ENCODE measurements around the gene APOBR. TPM values are rescaled to one million over a fixed set of nuclear protein-coding genes. Genes with fewer than 3 reads are reported as not detected.
"Not testable (repeated sequence)": the region's sequence is repeated elsewhere in the genome, so short reads cannot be mapped to it uniquely, and the experiment has no call there.

APOBR gene, protein sequence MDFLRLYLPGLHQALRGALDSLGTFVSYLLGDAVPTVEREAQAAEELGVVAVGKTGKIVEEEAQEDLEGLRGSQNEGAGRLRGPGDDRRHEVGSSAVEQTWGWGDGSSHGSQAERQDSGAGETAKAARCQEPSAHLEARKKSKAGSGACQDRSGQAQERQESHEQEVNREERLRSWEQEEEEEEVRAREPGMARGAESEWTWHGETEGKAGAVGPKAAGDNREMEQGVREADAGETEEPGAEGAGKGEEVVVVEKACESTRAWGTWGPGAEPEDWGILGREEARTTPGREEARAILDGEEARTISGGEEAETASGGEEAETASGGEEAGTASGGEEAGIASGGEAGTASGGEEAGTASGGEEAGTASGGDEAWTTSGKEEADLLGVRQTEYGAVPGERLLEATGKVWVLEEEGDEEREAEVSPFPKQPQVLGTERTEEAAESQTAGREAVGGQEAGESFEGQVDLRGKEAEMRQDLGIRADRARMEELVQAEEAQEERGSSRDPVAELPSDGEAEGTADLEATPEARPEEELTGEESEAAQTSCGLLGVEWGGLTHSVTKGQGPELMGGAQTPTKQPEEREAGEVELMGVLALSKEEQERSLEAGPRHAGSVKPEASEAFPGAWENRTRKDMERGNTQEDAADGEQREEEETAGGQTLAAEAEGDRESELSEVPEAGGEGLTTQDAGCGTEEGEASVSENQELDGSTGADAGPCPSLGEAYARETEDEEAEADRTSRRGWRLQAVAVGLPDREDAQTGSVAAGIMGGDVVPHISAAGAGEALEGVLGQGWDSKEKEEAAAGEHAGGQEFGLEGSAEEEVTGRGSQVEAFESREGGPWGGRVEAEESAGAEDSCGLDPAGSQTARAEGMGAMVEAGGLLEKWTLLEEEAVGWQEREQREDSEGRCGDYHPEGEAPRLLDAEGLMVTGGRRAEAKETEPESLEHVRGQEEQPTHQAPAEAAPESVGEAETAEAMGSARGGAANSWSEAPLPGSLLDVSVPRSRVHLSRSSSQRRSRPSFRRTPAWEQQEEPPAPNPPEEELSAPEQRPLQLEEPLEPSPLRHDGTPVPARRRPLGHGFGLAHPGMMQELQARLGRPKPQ
- 2.7 TPM for total RNA-seq

DNA sequence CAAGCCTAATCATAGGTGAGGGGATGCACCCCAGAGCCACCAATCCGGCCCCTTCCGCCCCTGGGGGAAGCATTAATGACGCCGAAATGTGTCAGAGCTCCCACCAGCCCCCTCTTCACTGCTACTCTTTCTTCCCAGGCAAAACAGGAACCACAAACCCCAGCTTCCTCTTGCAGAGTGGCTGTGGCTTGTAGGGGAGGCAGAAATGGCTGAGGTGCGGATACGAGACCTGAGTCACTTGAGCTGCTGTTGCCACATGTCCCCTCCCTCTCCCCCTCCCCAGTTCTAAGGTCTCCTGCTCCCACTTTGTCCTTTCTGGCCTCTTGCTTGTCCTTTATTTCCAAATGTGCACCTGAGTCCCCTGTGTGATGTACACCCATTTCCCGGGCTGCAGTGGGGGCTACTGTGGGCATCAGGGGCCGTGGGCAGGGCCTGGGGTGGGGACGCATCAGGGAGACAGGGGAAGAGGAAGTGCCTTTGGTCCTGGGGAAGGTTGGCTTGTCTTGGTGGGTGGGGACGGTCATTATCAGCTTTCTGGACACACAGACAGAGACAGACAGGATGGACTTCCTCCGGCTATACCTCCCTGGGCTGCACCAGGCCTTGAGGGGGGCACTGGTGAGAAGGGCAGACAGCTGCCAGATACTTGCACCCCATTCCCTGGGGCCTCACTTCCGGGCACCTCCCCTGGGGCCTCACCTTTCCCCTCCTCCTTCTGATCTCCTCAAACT is at the start of gene APOBR:
APOBR (plus strand) TSS at position 523 of the 731 bp plus-strand sequence; CDS start at position 562, 39 bp downstream.
- DNase-seq (ENCODE audit: low read depth in 2 of 3, low spot score in 2 of 3) = peak; percentile 77 to 97 (median 96)

DNA sequence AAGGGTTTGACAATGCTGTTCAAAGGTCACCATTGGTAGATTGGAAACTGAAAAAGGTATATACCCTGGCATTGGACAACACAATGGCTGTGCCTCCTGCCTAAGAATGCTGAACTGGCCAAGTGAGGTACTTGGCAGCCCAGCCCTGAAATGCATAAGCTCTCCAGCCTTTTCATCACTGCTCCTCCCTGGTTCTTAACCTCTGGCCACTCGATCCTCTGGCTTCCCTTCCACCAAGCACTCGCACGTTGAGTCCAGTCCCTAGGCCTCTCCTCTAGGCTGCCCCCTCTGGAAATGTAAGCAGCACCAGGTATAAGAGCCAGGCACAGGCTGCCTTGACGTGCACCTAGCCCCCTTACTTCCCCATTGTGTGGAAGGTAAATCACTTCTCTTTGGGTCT is 48.1 kb upstream of the APOBR start:
- DNase-seq (ENCODE audit: low read depth in 2 of 3, low spot score in 2 of 3) = not testable (repeated sequence)

DNA sequence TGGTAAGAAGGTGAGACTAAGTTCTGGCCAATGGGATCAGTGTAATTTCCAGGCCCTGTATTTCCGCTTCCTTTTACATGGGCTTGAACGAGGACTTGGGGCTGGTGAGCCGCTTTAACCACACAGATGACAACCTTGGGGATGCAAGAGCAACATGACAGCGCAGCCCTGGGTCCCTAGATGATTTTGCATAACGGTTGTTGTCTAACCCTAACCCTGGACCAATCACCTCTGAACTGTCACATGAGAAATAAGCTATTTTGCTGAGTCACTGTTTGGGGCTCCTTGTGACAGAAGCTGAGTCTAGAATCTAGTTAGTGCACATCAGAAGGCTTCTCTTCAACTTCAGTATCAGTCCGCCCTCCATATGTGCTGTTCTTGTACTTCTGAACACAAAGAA is 47.4 kb upstream of the APOBR start:
- not testable (repeated sequence) for DNase-seq (ENCODE audit: low read depth in 2 of 3, low spot score in 2 of 3)

DNA sequence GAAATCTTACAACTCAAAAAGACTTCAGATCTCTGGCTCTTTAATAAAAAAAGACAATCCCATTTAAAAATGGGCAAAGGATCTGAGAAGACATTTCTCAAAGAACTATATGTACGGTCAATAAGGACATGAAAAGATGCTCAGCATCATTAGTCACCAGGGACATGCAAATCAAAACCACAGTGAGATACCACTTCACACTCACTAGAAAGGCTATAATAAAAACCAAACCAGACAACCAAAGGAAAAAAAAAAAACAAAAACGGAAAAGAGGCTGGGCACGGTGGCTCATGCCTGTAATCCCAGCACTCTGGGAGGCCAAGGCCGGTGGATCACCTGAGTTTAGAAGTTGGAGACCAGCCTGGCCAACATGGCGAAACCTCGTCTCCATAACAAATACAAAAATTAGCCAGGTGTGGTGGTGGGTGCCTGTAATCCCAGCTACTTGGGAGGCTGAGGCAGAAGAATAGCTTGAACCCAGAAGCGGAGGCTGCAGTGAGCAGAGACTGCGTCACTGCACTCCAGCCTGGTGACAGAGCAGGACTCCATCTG is 20.7 kb upstream of the APOBR start:
- DNase-seq (ENCODE audit: low read depth in 2 of 3, low spot score in 2 of 3) = no peak

DNA sequence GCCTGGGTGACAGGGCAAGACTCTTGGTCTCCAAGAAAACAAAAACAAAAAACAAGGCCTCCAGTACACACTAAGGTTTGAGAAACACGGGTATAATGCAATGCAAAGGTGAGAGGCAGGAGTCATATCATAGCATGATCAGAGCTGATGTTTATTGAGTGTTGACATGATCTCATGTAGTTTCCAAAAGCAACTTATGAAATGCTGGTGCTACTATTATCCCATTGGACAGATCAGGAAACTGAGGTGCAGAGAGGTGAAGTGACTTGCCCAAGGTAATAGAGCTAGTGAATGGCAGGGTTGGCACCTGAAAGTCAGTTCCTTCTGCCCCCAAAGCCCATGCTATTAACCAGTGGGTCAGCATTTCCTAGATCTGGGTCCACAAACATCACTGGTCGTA is 19.2 kb upstream of the APOBR start:
- no peak for DNase-seq (ENCODE audit: low read depth in 2 of 3, low spot score in 2 of 3)

DNA sequence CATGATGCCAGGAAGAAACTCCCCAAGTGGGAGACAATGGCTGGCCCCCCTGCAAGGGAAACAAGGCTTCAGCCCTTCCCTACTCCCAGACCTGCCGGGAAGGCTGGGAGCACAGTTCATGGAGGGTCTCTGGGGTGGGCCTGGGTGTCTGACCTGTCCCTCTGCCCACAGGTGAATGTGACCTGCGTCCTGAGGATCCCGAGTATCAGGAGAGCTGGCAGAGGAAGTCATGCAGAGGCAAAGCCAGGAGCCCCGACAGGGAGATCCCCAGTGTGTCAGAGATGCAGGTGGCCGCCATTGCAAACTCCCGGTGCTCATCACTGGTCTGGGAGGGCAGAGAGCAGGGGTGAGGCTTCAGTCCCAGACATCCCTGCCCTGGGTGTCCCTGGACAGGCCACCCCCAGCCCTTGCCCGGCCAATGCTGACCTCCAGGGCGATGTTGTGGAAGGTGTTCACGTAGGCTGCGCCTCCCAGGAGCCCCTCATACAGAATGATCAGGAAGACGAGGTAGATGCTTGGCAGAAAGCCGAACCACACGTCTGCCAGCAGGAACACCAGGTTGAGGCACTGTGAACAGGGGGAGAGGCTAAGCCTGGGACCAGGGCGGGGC is 17.0 kb upstream of the APOBR start:
- no peak for DNase-seq (ENCODE audit: low read depth in 2 of 3, low spot score in 2 of 3)

DNA sequence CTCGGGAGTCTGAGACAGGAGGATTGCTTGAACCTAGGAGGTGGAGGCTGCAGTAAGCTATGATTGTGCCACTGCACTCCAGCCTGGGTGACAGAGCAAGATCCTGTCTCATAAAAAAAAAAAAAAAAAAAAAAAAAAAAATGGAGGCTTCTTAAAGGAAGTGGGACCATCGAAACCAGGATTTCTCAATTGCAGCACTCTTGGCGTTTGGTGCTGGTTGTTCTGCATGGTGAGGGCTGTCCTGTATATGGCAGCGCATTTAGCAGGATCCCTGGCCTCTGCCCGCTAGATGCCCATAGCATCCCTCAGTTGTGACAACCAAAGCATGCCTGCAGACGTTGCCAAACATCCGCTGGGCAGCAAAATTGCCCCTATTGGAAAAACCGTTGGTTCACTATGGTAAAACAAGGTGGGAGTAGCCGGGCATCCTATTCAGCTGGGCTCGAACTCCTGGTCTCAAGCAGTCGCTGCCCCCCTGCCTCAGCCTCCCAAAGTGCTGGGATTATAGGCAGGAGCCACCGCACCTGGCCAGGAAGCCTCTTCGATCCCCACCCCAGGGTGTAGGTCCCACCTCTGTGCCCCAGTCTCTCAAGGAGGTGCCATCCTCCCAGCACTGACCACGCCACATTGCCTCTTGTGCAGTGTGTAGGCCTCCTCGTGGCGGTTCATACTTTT is 15.8 kb upstream of the APOBR start:
- DNase-seq (ENCODE audit: low read depth in 2 of 3, low spot score in 2 of 3) = no peak

DNA sequence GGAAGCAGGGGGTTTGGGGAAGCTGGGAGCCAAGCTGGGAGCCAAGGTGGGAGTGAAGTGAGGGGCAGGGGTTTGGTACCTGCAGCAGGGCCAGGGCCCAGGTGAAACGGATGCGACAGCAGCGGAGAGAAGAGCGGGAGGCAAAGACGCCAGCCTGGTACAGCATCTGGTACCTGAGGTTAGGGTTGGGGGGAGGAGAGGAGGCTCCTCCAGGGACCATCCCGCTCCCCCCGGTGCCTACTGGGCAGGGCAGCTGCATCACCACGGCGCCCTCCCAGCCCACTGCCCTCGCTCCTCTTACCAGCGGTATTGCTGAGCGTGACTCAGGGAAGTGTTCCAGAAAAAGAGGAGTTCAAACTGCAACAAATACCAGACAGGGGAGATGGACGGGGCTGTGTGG is 12.4 kb upstream of the APOBR start:
- DNase-seq (ENCODE audit: low read depth in 2 of 3, low spot score in 2 of 3) = no peak

DNA sequence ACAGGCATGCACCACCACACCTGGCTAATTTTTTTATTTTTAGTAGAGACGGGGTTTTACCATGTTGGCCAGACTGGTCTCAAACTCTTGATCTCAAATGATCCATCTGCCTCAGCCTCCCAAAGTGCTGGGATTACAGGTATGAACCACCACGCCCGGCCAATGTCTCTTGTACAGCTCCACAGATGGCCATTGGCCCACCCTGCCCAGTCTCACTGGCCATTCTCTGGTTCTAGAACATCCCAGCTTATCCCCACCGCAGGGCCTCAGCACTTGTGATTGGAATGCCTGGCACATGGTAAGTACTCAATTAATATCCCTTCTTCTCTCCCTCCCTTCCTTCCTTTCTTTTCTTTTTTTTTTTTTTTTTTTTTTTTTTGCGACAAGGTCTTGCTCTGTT is 11.1 kb upstream of the APOBR start:
- not testable (repeated sequence) for DNase-seq (ENCODE audit: low read depth in 2 of 3, low spot score in 2 of 3)

DNA sequence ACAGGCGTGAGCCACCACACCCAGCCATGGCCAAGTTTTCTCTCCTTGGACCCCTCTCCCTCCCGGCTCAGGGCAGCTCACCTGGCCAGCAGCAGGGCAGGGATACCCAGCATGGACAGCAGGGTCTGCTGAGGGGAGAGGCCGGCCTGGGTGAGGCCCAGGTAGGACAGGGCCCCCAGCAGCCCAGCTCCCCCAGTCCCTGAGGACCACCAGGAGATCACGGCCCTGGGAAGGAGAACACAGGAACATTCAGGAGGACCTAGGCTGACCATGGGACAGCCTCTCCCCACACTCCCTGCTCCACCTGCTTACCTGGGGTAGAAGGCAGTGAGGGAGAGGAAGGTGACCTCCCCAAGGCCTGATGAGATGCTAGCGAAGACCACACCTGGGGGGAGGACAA is 8.2 kb upstream of the APOBR start:
- no peak for DNase-seq (ENCODE audit: low read depth in 2 of 3, low spot score in 2 of 3)

DNA sequence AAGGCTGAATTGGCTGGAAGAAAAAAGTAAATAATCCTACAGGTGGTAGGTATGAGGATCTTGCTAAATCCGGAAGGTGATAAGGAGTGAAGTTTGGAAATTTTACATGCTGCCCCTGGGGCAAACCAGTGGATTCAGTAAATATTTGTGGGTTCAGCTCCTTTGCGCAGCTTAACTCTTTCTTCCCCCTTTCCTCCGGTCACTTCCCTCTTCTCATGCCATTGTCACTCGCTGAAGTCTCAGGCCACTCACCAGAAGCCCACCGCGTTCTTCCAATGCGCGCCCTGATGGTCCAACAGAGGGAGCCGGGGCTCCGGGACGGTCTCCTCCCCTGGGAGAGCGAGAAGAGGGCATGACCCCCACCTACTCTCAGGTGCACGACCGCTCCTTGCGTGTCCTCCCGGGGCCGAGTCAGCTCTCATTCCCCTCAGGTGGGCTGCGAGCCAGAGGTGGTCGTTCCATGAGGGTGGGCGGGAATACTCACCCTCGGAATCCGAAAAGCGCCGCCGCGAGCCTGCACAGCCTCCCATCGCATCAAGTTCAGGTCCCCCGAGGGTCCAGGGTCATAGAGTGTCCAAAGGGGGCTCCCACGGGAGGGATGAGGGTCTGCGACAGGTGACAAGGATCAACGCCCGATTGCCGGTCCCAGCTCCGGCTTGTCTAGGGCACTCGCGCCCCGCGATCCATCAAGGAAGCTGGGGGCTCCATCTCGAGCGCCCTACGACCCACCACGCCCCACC is 3.0 kb upstream of the APOBR start:
- peak in 2 of 3 donors; percentile 9 to 46 for DNase-seq (ENCODE audit: low read depth in 2 of 3, low spot score in 2 of 3)

DNA sequence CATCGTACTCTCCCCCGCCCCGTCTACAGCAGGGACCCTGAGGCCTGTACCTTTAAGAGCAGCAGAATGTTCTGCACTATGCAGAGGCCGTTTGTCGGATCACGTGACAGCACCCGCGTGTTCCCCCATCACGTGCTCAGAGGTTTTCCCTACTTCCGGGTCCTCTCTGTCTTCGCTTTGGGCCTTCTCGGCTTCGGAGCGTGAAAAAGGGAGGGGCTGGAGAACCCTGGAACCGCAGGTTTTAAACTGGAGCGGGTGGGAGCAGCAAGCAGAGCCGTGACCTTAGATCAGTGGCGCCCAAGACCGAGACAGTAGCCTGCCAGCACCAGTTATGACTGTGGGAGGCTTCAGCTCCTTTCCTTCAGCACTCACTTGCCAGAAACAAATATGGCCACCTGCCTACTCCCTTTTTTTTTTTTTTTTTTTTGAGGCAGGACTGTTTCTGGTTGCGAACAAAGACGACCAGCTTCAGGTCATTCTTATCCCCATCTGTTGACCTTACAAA is 2.4 kb upstream of the APOBR start, which contains the start of gene CLN3:
CLN3 (minus strand) TSS at position 105 of the 505 bp plus-strand sequence. CDS start 315 bp downstream, outside the sequence.
- peak; percentile 82 to 96 (median 94) for DNase-seq (ENCODE audit: low read depth in 2 of 3, low spot score in 2 of 3)

DNA sequence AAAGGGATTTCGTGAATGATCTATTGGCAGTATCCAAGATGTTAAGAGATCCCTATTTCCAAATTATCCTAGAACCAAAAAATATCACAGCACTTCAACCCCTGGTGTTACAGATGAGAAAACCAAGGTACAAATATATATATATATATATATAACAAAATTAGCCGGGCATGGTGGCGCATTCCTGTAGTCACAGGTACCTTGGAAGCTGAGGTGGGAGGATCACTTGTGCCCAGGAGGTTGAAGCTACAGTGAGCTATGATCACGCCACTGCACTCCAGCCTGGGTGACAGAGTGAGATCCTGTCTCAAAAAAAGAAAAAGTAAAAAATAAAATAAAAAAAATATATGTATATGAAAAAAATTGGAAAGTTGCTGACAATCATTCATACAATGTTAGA is 1.9 kb upstream of the APOBR start:
- no peak for DNase-seq (ENCODE audit: low read depth in 2 of 3, low spot score in 2 of 3)

DNA sequence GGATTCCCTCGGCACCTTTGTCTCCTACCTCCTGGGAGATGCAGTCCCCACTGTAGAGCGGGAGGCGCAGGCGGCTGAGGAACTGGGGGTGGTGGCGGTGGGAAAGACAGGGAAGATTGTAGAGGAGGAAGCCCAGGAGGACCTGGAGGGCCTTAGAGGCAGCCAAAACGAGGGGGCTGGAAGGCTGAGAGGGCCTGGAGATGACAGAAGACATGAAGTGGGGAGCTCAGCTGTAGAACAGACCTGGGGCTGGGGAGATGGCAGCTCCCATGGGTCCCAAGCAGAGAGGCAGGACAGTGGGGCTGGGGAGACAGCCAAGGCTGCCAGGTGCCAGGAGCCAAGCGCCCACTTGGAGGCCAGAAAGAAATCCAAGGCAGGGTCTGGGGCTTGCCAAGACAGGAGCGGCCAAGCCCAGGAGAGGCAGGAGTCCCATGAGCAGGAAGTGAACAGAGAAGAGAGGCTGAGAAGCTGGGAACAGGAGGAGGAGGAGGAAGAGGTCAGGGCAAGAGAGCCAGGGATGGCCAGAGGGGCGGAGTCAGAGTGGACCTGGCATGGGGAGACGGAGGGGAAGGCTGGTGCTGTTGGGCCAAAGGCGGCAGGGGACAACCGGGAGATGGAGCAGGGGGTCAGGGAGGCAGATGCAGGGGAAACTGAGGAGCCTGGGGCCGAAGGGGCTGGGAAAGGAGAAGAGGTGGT is 803 bp downstream of the APOBR start:
- DNase-seq (ENCODE audit: low read depth in 2 of 3, low spot score in 2 of 3) = no peak

DNA sequence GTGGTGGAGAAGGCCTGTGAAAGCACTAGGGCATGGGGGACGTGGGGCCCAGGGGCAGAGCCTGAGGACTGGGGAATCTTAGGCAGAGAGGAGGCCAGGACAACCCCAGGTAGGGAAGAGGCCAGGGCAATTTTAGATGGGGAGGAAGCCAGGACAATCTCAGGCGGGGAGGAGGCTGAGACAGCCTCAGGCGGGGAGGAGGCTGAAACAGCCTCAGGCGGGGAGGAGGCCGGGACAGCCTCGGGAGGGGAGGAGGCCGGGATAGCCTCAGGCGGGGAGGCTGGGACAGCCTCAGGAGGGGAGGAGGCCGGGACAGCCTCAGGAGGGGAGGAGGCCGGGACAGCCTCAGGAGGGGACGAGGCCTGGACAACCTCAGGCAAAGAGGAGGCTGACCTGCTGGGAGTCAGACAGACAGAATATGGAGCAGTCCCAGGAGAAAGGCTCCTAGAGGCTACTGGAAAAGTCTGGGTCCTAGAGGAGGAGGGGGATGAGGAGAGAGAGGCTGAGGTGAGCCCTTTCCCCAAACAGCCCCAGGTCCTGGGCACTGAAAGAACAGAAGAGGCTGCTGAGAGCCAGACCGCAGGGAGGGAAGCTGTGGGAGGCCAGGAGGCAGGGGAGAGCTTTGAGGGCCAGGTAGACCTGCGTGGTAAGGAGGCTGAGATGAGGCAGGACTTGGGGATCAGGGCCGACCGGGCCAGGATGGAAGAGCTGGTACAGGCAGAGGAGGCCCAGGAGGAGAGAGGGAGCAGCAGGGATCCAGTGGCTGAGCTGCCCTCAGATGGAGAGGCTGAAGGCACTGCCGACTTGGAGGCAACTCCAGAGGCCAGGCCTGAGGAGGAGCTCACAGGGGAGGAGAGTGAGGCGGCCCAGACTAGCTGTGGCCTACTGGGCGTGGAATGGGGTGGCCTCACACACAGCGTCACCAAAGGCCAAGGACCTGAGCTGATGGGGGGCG is 1.6 kb downstream of the APOBR start:
- DNase-seq (ENCODE audit: low read depth in 2 of 3, low spot score in 2 of 3) = no peak

DNA sequence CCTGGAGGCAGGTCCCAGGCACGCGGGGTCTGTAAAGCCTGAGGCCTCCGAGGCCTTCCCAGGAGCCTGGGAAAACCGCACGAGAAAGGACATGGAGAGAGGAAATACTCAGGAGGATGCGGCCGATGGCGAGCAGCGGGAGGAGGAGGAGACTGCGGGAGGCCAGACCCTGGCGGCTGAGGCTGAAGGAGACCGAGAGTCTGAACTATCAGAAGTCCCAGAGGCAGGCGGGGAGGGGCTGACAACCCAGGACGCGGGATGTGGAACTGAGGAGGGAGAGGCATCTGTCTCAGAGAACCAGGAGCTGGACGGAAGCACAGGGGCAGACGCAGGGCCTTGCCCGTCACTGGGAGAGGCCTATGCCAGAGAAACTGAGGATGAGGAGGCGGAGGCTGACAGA is 2.4 kb downstream of the APOBR start:
- no peak for DNase-seq (ENCODE audit: low read depth in 2 of 3, low spot score in 2 of 3)

DNA sequence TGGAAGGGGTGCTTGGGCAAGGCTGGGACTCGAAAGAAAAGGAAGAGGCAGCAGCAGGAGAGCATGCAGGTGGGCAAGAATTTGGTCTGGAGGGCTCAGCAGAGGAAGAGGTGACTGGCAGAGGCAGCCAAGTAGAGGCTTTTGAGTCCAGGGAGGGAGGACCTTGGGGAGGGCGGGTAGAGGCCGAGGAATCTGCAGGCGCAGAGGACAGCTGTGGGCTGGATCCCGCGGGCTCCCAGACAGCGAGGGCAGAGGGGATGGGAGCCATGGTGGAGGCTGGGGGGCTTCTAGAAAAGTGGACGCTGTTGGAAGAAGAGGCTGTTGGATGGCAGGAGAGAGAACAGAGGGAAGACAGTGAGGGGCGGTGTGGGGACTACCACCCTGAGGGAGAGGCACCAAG is 2.9 kb downstream of the APOBR start:
- DNase-seq (ENCODE audit: low read depth in 2 of 3, low spot score in 2 of 3) = no peak

Measured in hematopoietic multipotent progenitor cell (in vitro differentiated cells).